HAP-1 (cell line): ENCODE measurements around the gene GLT1D1.

Experiments used
- DNase-seq, 2 experiments: peaks; one replicate each; pipeline ENCODE4 v3.0.0-alpha.2; 2016 to 2020; ENCODE audit warnings: low spot score in 2 of 2
- H3K27me3 ChIP-seq: fragments of 250-450 bp; sonication (Bioruptor Pico); 2 replicates; pipeline ENCODE4 v1.5.1; 2020; ENCODE audit warnings: low read depth, mild to moderate bottlenecking, moderate library complexity
- H3K36me3 ChIP-seq: fragments of 250-450 bp; sonication (Bioruptor Pico); replicated peaks from 2 replicates; pipeline ENCODE4 v1.5.1; 2020; ENCODE audit warnings: mild to moderate bottlenecking
- H3K4me1 ChIP-seq: fragments of 250-450 bp; sonication (Bioruptor Pico); 2 replicates; pipeline ENCODE4 v1.5.1; 2020; ENCODE audit warnings: mild to moderate bottlenecking
- H3K4me3 ChIP-seq: fragments of 250-450 bp; sonication (Bioruptor Pico); 2 replicates; pipeline ENCODE4 v1.5.1; 2020; ENCODE audit warnings: mild to moderate bottlenecking, moderate library complexity
- H3K9me3 ChIP-seq: fragments of 250-450 bp; sonication (Bioruptor Pico); 2 replicates; pipeline ENCODE4 v1.5.1; 2020; ENCODE audit warnings: mild to moderate bottlenecking, moderate library complexity
- in situ Hi-C: fragments of 300-500 bp; cut with MboI; formaldehyde crosslinking; loops from 3 replicates; pipeline ENCODE4 v1.14.3; 2020; ENCODE audit warnings: low sequenced_read_pairs, inconsistent platforms, mixed read lengths

The GLT1D1 gene

DNA sequence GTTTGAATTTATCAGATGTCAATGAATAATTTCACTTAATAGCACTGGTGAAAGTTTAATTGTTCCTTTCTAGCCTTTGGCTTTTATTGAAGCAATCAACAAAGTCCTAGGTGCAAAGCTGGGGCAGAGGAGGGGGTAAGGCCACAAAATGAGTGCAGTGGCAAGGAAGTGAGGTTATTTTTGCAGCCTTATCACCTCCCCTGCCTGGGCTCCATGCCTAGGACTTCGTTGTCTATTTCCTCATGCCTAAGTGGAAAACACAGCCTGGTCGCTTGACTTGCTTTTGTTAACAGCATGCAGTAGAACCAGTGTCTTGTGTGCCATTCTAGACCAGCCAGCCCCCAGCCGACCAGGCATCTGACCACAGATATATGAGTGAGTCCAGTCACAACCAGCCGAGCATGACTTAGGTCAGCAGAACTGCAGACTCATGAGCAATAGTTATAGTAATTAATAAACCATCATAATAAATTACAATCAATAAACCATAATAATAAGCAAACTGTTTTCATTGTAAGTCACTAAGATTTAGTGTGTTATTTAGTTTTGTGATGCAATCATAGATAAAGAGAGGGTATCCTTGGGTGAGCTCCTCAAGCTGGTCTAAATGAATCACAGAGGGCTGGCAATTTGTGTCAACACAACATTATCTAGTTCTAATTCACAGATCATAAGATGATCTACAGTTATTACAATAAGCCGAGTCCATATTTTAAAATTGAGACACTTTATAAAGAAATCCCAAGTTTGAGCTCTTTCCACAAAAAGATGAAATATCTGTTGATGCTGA is 156.8 kb downstream of the GLT1D1 start:
- DNase-seq, result no peak
- Histone ChIP-seq H3K4me1 (no peaks in the 10 kb centered on the region), H3K36me3 (no peaks in the 10 kb centered on the region), H3K27me3 (no peaks in the 10 kb centered on the region), H3K9me3 (no peaks in the 10 kb centered on the region), H3K4me3 (no peak overlapping the region)
- in situ Hi-C loops, result no loop called here

DNA sequence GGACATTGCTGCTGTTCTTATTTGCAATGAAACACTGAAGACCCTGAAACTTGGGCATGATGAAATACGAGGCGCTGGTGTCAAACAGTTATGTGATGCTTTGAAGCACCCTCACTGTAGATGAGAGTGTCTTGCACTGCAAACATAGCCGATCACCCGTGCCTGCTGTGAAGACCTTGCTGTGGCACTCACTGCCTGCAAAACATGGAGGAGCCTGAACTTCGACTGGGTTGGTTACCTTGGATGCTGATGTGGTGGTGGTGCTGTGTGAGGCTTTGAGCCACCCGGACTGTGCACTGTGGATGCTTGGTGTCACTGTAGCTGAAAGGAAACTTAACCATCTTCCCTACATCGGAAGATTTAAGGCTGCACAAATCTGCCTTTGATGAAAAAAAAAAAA is 162.9 kb downstream of the GLT1D1 start:
- in situ Hi-C loops, result no loop called here
- no peaks in the 10 kb centered on the region for H3K4me1 ChIP-seq
- DNase-seq, result no peak
- no peak overlapping the region for H3K4me3 ChIP-seq
- H3K27me3 ChIP-seq, result no peaks in the 10 kb centered on the region
- H3K36me3 ChIP-seq, result no peaks in the 10 kb centered on the region
- no peaks in the 10 kb centered on the region for H3K9me3 ChIP-seq

DNA sequence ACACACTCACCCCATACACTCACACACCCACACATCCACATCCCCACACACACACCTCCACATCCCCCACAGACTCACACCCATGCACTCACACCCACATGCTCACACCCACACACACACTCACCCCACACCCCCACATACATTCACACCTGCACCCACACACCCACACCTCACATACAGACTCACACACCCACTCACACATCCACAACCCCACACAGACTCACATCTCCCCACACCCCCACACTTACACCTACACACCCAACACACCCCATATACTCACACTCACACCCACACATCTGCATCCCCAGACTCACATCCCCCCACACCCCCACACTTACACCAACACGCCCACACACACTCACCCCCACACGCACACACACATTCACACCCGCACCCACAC is 171.8 kb downstream of the GLT1D1 start:
- no peak overlapping the region for H3K4me3 ChIP-seq
- no peak for DNase-seq
- in situ Hi-C loops, result no loop called here
- H3K9me3 ChIP-seq, result no peaks in the 10 kb centered on the region
- no peaks in the 10 kb centered on the region for H3K4me1 ChIP-seq
- no peaks in the 10 kb centered on the region for H3K27me3 ChIP-seq
- no peaks in the 10 kb centered on the region for H3K36me3 ChIP-seq

DNA sequence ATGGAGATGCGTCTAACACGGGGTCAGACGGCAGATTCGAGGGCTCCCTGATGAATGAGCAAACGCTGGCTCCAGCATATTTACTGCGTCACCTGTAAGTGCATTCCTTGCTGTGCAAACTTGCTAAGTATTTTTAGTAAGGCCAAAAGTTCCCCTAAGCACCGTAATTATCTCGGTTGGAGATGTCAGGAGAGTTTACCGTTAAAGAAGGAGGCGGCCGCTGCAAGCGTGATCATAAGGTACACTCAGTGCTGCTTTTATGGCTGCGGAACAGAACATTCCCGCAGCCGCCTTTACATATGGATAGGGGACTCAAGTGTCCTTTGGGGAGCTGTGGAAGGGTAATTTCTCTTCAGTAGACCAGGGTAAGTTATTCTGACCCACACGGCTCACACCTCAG is 175.6 kb downstream of the GLT1D1 start:
- in situ Hi-C loops, result no loop called here
- no peak for DNase-seq
- H3K27me3 ChIP-seq, result no peaks in the 10 kb centered on the region
- no peaks in the 10 kb centered on the region for H3K36me3 ChIP-seq
- no peaks in the 10 kb centered on the region for H3K9me3 ChIP-seq
- no peaks in the 10 kb centered on the region for H3K4me1 ChIP-seq
- no peak overlapping the region for H3K4me3 ChIP-seq
